Astrocyte (in vitro differentiated cells and primary cell): ENCODE results near the gene DSG1. TPM values are rescaled to one million over a fixed set of nuclear protein-coding genes. Genes with fewer than 3 reads are reported as not detected.

Source experiments
- DNase-seq: peaks from one replicate; pipeline ENCODE4 v3.0.0-alpha.2; 2010; ENCODE audit warnings: low read depth
- FAIRE-seq: peaks from 2 replicates; lab custom pipeline; 2011; peaks lifted over from hg19 to GRCh38; lab: Jason Lieb, UNC
- H2AFZ ChIP-seq: 2 replicates; pipeline ENCODE4 v1.6.0; 2012; ENCODE audit warnings: low read depth, low read length, inconsistent platforms
- H3K27ac ChIP-seq: 2 replicates; pipeline ENCODE4 v1.5.1; 2011; ENCODE audit warnings: low read depth, low read length, inconsistent platforms
- H3K27me3 ChIP-seq: 2 replicates; pipeline ENCODE4 v1.6.0; 2011; ENCODE audit warnings: low read length, inconsistent platforms; ENCODE audit not compliant: insufficient read depth
- H3K36me3 ChIP-seq: 2 replicates; pipeline ENCODE4 v1.5.1; 2011; ENCODE audit warnings: low read length, inconsistent platforms; ENCODE audit not compliant: insufficient read depth
- H3K4me1 ChIP-seq: 2 replicates; pipeline ENCODE4 v1.5.1; 2011; ENCODE audit warnings: low read length, inconsistent platforms; ENCODE audit not compliant: insufficient read depth
- H3K4me2 ChIP-seq: 2 replicates; pipeline ENCODE4 v1.6.0; 2012; ENCODE audit warnings: low read length, inconsistent platforms
- H3K4me3 ChIP-seq: 2 replicates; pipeline ENCODE4 v1.5.1; 2011; ENCODE audit warnings: low read depth, mild to moderate bottlenecking, low read length, inconsistent platforms; ENCODE audit not compliant: insufficient read depth
- H3K79me2 ChIP-seq: 2 replicates; pipeline ENCODE4 v1.6.0; 2012; ENCODE audit warnings: mild to moderate bottlenecking, low read length, inconsistent platforms; ENCODE audit not compliant: insufficient read depth
- H3K9ac ChIP-seq: 2 replicates; pipeline ENCODE4 v1.6.0; 2012; ENCODE audit warnings: mild to moderate bottlenecking, low read length, inconsistent platforms
- H3K9me3 ChIP-seq: 2 replicates; pipeline ENCODE4 v1.5.1; 2012; ENCODE audit warnings: low read depth, mild to moderate bottlenecking, low read length, inconsistent platforms; ENCODE audit not compliant: insufficient read depth
- H4K20me1 ChIP-seq: 2 replicates; pipeline ENCODE4 v1.6.0; 2012; ENCODE audit warnings: low read length, inconsistent platforms; ENCODE audit not compliant: insufficient read depth
- H3K27ac Mint-ChIP-seq: one replicate; pipeline ENCODE4 v1.8.0; 2021; ENCODE audit warnings: mild to moderate bottlenecking, mixed read lengths; ENCODE audit not compliant: unreplicated experiment
- H3K27me3 Mint-ChIP-seq: one replicate; pipeline ENCODE4 v1.8.0; 2021; ENCODE audit warnings: low read depth, mixed read lengths; ENCODE audit not compliant: unreplicated experiment
- H3K36me3 Mint-ChIP-seq: one replicate; pipeline ENCODE4 v1.8.0; 2021; ENCODE audit warnings: low read depth, mixed read lengths; ENCODE audit not compliant: unreplicated experiment
- H3K4me1 Mint-ChIP-seq: one replicate; pipeline ENCODE4 v1.8.0; 2021; ENCODE audit warnings: low read depth, mixed read lengths; ENCODE audit not compliant: unreplicated experiment
- H3K4me3 Mint-ChIP-seq: one replicate; pipeline ENCODE4 v1.8.0; 2021; ENCODE audit warnings: mild to moderate bottlenecking, moderate library complexity, mixed read lengths; ENCODE audit not compliant: unreplicated experiment
- H3K9me3 Mint-ChIP-seq: one replicate; pipeline ENCODE4 v1.8.0; 2021; ENCODE audit warnings: mild to moderate bottlenecking, mixed read lengths; ENCODE audit not compliant: unreplicated experiment
- EZH2 ChIP-seq: IDR thresholded peaks from 2 replicates; pipeline ENCODE4 v1.6.1; 2012; ENCODE audit warnings: mild to moderate bottlenecking, low read length, inconsistent platforms; ENCODE audit not compliant: insufficient read depth
- total RNA-seq: library from RNA; stranded (reverse); gene quantifications from 2 replicates; pipeline ENCODE4 v1.2.1, GENCODE V29; 2021
- TF ChIP-seq, protein P1 (sequence below): IDR thresholded peaks from 2 replicates; pipeline ENCODE4 v1.5.1; 2011; ENCODE audit warnings: low read depth, mild to moderate bottlenecking, inconsistent platforms, low read length, moderate library complexity; ENCODE audit not compliant: insufficient read depth

DSG1 gene
- total RNA-seq, 1 donor from 2014 or later = 0.05 TPM

DNA sequence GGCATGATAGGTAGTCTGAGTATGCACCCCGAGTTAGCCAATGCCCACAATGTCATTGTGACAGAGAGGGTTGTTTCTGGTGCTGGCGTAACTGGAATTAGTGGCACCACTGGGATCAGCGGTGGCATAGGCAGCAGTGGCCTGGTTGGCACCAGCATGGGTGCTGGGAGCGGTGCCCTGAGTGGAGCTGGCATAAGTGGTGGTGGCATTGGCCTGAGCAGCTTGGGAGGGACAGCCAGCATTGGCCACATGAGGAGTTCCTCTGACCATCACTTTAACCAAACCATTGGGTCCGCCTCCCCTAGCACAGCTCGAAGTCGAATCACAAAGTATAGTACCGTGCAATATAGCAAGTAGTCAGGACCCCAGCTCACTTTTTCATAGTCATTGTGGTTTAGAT is 37.0 kb downstream of the DSG1 start:
- no peak overlapping the region for H3K27ac ChIP-seq
- H3K4me3 ChIP-seq = no peak overlapping the region
- Mint-ChIP-seq H3K9me3 (peaks cover 7% of the 10 kb centered on the region), H3K27me3 (no peaks in the 10 kb centered on the region), H3K4me1 (no peaks in the 10 kb centered on the region), H3K27ac (no peak overlapping the region), H3K4me3 (no peak overlapping the region), H3K36me3 (peaks cover 1% of the 10 kb centered on the region)
- H3K79me2 ChIP-seq = no peaks in the 10 kb centered on the region
- H3K9me3 ChIP-seq = peaks cover 6% of the 10 kb centered on the region
- H3K27me3 ChIP-seq = no peaks in the 10 kb centered on the region
- no peak for TF ChIP-seq EZH2
- TF ChIP-seq, protein P1, sequence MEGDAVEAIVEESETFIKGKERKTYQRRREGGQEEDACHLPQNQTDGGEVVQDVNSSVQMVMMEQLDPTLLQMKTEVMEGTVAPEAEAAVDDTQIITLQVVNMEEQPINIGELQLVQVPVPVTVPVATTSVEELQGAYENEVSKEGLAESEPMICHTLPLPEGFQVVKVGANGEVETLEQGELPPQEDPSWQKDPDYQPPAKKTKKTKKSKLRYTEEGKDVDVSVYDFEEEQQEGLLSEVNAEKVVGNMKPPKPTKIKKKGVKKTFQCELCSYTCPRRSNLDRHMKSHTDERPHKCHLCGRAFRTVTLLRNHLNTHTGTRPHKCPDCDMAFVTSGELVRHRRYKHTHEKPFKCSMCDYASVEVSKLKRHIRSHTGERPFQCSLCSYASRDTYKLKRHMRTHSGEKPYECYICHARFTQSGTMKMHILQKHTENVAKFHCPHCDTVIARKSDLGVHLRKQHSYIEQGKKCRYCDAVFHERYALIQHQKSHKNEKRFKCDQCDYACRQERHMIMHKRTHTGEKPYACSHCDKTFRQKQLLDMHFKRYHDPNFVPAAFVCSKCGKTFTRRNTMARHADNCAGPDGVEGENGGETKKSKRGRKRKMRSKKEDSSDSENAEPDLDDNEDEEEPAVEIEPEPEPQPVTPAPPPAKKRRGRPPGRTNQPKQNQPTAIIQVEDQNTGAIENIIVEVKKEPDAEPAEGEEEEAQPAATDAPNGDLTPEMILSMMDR = no peak
- FAIRE-seq = no peak
- H3K36me3 ChIP-seq = no peaks in the 10 kb centered on the region
- no peaks in the 10 kb centered on the region for H3K4me1 ChIP-seq
- DNase-seq = no peak
- H3K9ac ChIP-seq = no peak overlapping the region
- H4K20me1 ChIP-seq = no peaks in the 10 kb centered on the region
- no peak overlapping the region for H3K4me2 ChIP-seq
- no peak overlapping the region for H2AFZ ChIP-seq

GRCh38 chr18:31356025-31356424 is 38.1 kb downstream of the DSG1 start:
- Histone ChIP-seq H3K9ac (no peak overlapping the region), H3K27ac (no peak overlapping the region), H3K9me3 (peaks cover 6% of the 10 kb centered on the region), H3K4me3 (no peak overlapping the region), H3K27me3 (no peaks in the 10 kb centered on the region), H3K79me2 (no peaks in the 10 kb centered on the region), H2AFZ (no peak overlapping the region), H3K4me1 (no peaks in the 10 kb centered on the region), H4K20me1 (no peaks in the 10 kb centered on the region), H3K4me2 (no peak overlapping the region), H3K36me3 (no peaks in the 10 kb centered on the region)
- no peak for FAIRE-seq
- Mint-ChIP-seq H3K4me1 (no peaks in the 10 kb centered on the region), H3K4me3 (no peak overlapping the region), H3K9me3 (peaks cover 7% of the 10 kb centered on the region), H3K36me3 (peaks cover 1% of the 10 kb centered on the region), H3K27ac (no peak overlapping the region), H3K27me3 (no peaks in the 10 kb centered on the region)
- TF ChIP-seq EZH2 = no peak
- TF ChIP-seq, protein P1 = no peak
- no peak for DNase-seq

- H3K36me3 ChIP-seq = no peaks in the 10 kb centered on the region
- H3K4me2 ChIP-seq = no peak overlapping the region
- no peak overlapping the region for H3K9ac ChIP-seq
- no peaks in the 10 kb centered on the region for H3K9me3 ChIP-seq
- no peak for DNase-seq
- H4K20me1 ChIP-seq = no peaks in the 10 kb centered on the region
- FAIRE-seq = no peak
- no peaks in the 10 kb centered on the region for H3K27me3 ChIP-seq
- no peak overlapping the region for H3K4me3 Mint-ChIP-seq
- no peaks in the 10 kb centered on the region for H3K4me1 Mint-ChIP-seq
- H2AFZ ChIP-seq = no peak overlapping the region
- H3K27ac ChIP-seq = no peak overlapping the region
- H3K79me2 ChIP-seq = no peaks in the 10 kb centered on the region
- H3K27me3 Mint-ChIP-seq = no peaks in the 10 kb centered on the region
- no peak overlapping the region for H3K4me3 ChIP-seq
- no peak for TF ChIP-seq EZH2
- TF ChIP-seq, protein P1 = no peak
- no peaks in the 10 kb centered on the region for H3K4me1 ChIP-seq
- H3K27ac Mint-ChIP-seq = no peak overlapping the region
- H3K36me3 Mint-ChIP-seq = no peaks in the 10 kb centered on the region
- H3K9me3 Mint-ChIP-seq = peaks cover 2% of the 10 kb centered on the region
Observed at GRCh38 chr18:31364190-31364589, 46.2 kb downstream of the DSG1 start.
